Panc1 (cell line): ENCODE results near the gene MYO1H.

Experiments used
- POLR2AphosphoS5 ChIP-seq: IDR thresholded peaks from 2 replicates; pipeline ENCODE4 v1.6.1; 2012; ENCODE audit warnings: mild to moderate bottlenecking, low read depth, low read length, moderate library complexity
- SIN3A ChIP-seq: IDR thresholded peaks from 2 replicates; pipeline ENCODE4 v1.6.1; 2012; ENCODE audit warnings: low read depth, mild to moderate bottlenecking, low read length, moderate library complexity, borderline replicate concordance; ENCODE audit not compliant: insufficient read depth
- TCF7L2 ChIP-seq: IDR thresholded peaks from 2 replicates; pipeline ENCODE4 v1.6.1; 2011; ENCODE audit warnings: mild to moderate bottlenecking, low read depth, low read length, inconsistent platforms
- TF ChIP-seq, protein P1 (sequence below): fragments of 450-650 bp; IDR thresholded peaks from 2 replicates; pipeline ENCODE4 v1.5.1; 2017; ENCODE audit warnings: mild to moderate bottlenecking

DNA sequence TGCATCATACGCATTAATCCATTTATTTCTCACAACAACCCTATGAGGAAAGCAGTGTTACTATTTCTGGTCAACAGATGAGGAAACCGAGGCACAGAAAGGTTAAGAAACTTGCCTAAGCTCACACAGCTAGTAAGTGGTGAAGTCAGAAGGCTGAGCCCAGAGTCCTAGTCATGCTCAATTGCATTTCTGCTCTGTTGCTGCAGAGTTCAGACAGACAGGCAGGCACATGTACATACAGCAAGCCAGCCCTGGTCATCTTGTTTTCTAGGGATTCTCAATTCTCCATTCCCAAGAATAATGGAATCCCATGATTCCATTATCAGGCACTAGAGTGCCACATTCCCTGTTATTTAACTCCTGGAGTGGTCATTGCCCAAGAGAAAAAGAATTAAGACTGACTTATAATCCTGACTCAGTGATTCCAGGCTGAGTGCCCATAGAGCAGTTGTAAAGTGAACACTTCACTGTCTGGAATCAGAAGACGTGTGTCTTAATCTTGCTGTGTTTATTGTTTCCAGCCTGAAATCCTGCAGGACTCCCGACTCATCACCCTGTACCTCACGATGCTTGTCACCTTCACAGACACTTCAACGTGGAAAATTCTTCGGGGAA is 140.5 kb downstream of the MYO1H start:
- TF ChIP-seq, protein P1, sequence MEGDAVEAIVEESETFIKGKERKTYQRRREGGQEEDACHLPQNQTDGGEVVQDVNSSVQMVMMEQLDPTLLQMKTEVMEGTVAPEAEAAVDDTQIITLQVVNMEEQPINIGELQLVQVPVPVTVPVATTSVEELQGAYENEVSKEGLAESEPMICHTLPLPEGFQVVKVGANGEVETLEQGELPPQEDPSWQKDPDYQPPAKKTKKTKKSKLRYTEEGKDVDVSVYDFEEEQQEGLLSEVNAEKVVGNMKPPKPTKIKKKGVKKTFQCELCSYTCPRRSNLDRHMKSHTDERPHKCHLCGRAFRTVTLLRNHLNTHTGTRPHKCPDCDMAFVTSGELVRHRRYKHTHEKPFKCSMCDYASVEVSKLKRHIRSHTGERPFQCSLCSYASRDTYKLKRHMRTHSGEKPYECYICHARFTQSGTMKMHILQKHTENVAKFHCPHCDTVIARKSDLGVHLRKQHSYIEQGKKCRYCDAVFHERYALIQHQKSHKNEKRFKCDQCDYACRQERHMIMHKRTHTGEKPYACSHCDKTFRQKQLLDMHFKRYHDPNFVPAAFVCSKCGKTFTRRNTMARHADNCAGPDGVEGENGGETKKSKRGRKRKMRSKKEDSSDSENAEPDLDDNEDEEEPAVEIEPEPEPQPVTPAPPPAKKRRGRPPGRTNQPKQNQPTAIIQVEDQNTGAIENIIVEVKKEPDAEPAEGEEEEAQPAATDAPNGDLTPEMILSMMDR, result no peak
- TF ChIP-seq POLR2AphosphoS5, result no peak
- TF ChIP-seq TCF7L2, result no peak
- no peak for TF ChIP-seq SIN3A
